GM12891 (cell line): Measurements from ENCODE around the gene PARD3.
A peak's percentile ranks its signal among the peaks of the same experiment; 100 is the strongest.
"Not testable (repeated sequence)": the region's sequence is repeated elsewhere in the genome, so short reads cannot be mapped to it uniquely, and the experiment has no call there.

Experiments
- DNase-seq: peaks from one replicate; pipeline ENCODE4 v3.0.0; 2011; ENCODE audit warnings: low spot score; ENCODE audit not compliant: insufficient read length
- FAIRE-seq: peaks from 2 replicates; lab custom pipeline; 2011; peaks lifted over from hg19 to GRCh38; lab: Jason Lieb, UNC
- PAX5 ChIP-seq: IDR thresholded peaks from 2 replicates; pipeline ENCODE4 v1.6.1; 2011; ENCODE audit warnings: low read length, moderate library complexity, mild to moderate bottlenecking; ENCODE audit not compliant: insufficient read depth, severe bottlenecking
- POLR2A ChIP-seq: IDR thresholded peaks from 2 replicates; pipeline ENCODE4 v1.6.1; 2011; ENCODE audit warnings: low read depth, low read length, control low read depth
- POLR2AphosphoS5 ChIP-seq: IDR thresholded peaks from 2 replicates; pipeline ENCODE4 v1.6.1; 2011; ENCODE audit warnings: low read depth, low read length, control low read depth
- POU2F2 ChIP-seq: IDR thresholded peaks from 2 replicates; pipeline ENCODE4 v1.6.1; 2011; ENCODE audit warnings: low read depth, mild to moderate bottlenecking, control low read depth, low read length, moderate library complexity
- SPI1 ChIP-seq: IDR thresholded peaks from 2 replicates; pipeline ENCODE4 v1.6.1; 2011; ENCODE audit warnings: low read depth, low read length, control low read depth
- TAF1 ChIP-seq: IDR thresholded peaks from 2 replicates; pipeline ENCODE4 v1.6.1; 2011; ENCODE audit warnings: low read depth, low read length, control low read depth

PARD3 gene

GRCh38 chr10:34434119-34434594 is 380.9 kb downstream of the PARD3 start:
- peak; percentile 48 for FAIRE-seq
- DNase-seq, result no peak
- no peak for TF ChIP-seq POLR2A
- TF ChIP-seq SPI1, result no peak
- no peak for TF ChIP-seq POLR2AphosphoS5

- FAIRE-seq (no peak), DNase-seq (no peak)
- TF ChIP-seq SPI1 (no peak), PAX5 (no peak), POU2F2 (no peak), POLR2AphosphoS5 (no peak), TAF1 (no peak), POLR2A (no peak)
Observed at GRCh38 chr10:34433241-34434076, 381.6 kb downstream of the PARD3 start.

- DNase-seq (no peak), FAIRE-seq (no peak)
- TF ChIP-seq POU2F2, result no peak
- TF ChIP-seq TAF1, result no peak
- TF ChIP-seq POLR2AphosphoS5, result no peak
- TF ChIP-seq SPI1, result no peak
- no peak for TF ChIP-seq POLR2A
Observed at GRCh38 chr10:34432589-34432988, 382.5 kb downstream of the PARD3 start.

- FAIRE-seq, result no peak
- DNase-seq, result no peak
Observed at GRCh38 chr10:34430685-34431084, 384.4 kb downstream of the PARD3 start.

GRCh38 chr10:34428501-34428900 is 386.6 kb downstream of the PARD3 start:
- no peak for FAIRE-seq
- TF ChIP-seq POLR2A (no peak), POU2F2 (no peak), SPI1 (no peak), POLR2AphosphoS5 (no peak), PAX5 (no peak), TAF1 (no peak)

More at GRCh38 chr10:34430685-34431084, 384.4 kb downstream of the PARD3 start:
- no peak for TF ChIP-seq PAX5
- TF ChIP-seq POU2F2, result no peak
- TF ChIP-seq TAF1, result no peak

GRCh38 chr10:34427911-34428216 is 387.2 kb downstream of the PARD3 start:
- FAIRE-seq, result no peak
- no peak for DNase-seq
- TF ChIP-seq POU2F2, result no peak
- TF ChIP-seq SPI1, result no peak
- TF ChIP-seq PAX5, result no peak
- no peak for TF ChIP-seq TAF1
- no peak for TF ChIP-seq POLR2A
- no peak for TF ChIP-seq POLR2AphosphoS5

More at GRCh38 chr10:34428501-34428900, 386.6 kb downstream of the PARD3 start:
- DNase-seq, result no peak

GRCh38 chr10:34427158-34427910 is 387.8 kb downstream of the PARD3 start:
- DNase-seq, FAIRE-seq: not testable (repeated sequence)

- FAIRE-seq, DNase-seq: not testable (repeated sequence)
Observed at GRCh38 chr10:34426538-34427157, 388.4 kb downstream of the PARD3 start.

GRCh38 chr10:34426041-34426440 is 389.1 kb downstream of the PARD3 start:
- DNase-seq, result no peak
- FAIRE-seq, result no peak
- TF ChIP-seq TAF1, result no peak
- TF ChIP-seq POLR2AphosphoS5, result no peak
- no peak for TF ChIP-seq SPI1
- TF ChIP-seq PAX5, result no peak
- no peak for TF ChIP-seq POU2F2
- TF ChIP-seq POLR2A, result no peak

- DNase-seq (no peak), FAIRE-seq (no peak)
- TF ChIP-seq PAX5 (no peak), POLR2AphosphoS5 (no peak), TAF1 (no peak), SPI1 (no peak), POU2F2 (no peak), POLR2A (no peak)
Observed at GRCh38 chr10:34423673-34424625, 391.1 kb downstream of the PARD3 start.
